Fibroblast of gingiva (primary cell): ENCODE data around the gene FAM24B.
"Not testable (repeated sequence)": the region's sequence is repeated elsewhere in the genome, so short reads cannot be mapped to it uniquely, and the experiment has no call there.

ENCODE experiments used
- DNase-seq: peaks from one replicate; pipeline ENCODE4 v3.0.0-alpha.2; 2011; ENCODE audit warnings: low read depth

FAM24B gene, protein sequence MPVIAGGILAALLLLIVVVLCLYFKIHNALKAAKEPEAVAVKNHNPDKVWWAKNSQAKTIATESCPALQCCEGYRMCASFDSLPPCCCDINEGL

GRCh38 chr10:122879339-122880273 lies at the start of gene FAM24B:
Gene FAM24B (minus strand): TSS chr10:122879581. CDS start chr10:122850515, 29,066 bp downstream.
- peak; percentile 95 for DNase-seq

DNA sequence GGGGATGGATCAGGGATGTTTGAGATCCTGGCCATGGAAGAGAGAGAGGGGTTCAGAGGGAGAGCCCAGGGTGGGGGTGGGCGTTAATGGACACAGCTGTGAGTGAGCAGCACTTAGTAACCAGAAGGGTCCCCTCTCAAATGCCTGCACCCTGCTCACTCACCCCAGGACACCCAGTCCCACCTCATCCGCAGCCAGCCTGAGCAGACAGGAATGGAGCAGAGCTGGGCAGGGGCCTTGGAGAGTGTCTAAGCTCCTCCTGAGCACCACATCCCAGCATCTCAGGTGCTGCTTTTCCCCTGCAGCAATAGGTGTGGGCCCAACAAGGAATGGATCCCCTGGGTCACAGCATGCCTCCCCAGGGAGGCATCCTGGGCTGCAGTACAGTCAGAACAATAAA lies 36.3 kb upstream of the FAM24B start:
- DNase-seq, result no peak

DNA sequence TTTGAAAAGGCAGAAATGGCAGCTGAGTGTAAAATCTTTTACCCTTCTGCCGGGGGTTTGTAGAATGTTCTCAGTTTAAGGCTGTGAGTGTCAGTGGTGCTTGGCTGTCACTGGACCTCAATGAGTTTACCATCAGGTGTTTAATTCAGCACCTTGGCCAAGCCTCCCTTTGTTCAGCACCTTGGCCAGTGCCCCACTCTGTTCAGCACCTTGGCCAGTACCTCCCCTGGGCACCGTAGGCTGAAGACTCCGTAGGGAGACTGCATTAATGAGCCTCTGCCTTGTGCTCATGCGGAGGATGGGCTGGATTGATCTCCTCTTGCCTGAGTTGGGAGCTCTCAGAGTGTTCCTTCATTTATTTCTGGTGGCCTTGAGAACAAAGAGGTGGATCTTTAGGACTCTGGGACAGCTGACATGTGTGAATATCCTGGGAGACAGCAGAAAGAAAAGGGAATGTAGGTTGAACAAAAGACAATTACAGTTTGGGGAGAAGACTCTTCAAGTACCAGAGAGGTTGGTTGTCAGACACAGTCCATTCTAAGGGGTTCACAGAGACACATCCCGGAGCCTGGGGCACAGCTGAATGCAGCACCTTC lies 32.6 kb upstream of the FAM24B start:
- peak; percentile 6 for DNase-seq

GRCh38 chr10:122910310-122910709 lies 30.9 kb upstream of the FAM24B start, which contains the start of gene FAM24A:
Gene FAM24A (plus strand): TSS chr10:122910610. CDS start chr10:122911635, 1,025 bp downstream.
- DNase-seq, result no peak

DNA sequence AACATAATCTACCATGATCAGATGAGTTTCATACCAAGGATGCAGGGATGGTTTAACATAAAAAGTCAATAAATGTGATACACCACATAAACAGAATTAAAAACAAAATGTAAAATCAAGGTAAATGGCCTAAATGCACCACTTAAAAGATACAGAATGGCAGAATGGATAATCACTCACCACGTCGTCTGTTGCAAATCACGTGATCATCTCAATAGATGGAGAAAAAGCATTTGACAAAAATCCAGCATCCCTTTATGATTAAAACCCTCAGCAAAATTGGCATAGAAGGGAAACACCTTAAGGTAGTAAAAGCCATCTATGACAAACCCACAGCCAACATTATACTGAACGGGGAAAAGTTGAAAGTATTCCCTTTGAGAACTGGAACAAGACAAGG lies 24.5 kb upstream of the FAM24B start:
- not testable (repeated sequence) for DNase-seq

DNA sequence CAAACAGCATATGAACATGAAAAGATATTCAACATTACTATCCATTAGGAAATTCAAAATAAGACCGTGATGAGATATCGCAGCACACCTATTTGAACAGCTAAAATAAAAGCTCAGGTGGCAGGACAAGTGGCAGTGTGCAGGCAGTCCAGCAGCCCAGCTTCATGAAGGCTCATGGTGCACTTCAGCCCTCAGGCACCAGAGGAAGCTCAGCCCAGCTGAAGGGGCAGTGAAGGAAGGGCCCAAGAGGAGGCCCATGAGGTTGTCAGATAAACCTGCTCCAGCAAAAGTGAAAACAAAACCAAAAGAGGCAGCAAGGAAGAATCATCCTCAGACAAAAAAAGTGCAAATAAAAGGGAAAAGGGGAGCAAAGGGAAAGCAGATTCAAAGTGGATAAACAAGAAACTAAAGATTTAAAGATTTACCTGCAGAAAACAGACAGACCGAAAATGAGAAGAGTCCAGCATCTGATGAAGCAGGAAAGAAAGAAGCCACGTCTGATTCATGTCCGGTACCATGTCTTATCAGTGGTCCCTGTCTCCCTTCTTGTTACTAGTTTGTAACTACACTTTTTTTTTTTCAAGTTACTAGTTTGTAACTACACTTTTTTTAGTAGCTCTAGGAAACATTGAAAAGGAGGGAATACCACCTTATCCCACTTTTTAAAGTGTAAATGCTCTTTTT lies 15.0 kb upstream of the FAM24B start:
- DNase-seq, result no peak

DNA sequence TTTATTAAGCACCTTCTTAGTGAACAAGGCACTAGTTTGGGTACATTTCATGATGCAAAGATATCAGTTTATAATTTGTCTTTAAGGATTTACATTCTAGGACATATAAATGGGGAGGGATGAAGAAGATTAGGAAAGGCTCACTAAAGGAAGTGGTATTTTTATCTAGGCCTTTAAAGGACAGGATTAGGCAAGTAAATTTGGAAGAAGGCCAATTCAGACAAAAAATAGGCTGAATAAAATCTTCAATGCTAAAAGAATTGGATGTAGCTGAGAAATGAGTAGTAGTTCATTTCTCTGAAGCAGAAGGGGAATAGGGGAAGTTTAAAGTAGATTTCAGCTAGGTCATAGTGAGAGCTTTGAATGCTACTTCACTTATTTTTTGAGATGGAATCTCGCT lies 4.8 kb upstream of the FAM24B start:
- no peak for DNase-seq

DNA sequence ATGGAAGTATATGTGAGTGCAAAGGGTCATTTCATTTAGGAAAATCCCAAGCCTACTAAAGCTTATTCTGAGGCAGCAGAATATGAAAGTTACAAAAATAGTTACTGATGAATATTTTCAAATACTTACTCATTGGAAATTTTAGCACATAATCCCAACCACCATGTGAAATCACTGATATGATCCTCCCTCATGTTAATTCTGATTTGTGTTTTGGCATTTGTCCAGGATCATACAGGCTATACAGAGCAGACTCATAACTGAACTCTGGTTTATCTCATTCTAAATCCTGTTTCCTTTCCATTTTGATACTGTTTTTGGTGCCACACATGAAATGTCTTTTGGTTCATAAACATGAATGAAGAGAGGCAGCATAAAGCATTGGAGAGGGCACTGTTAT lies 3.4 kb upstream of the FAM24B start:
- DNase-seq, result no peak

- peak; percentile 13 for DNase-seq
These were observed 512 bp downstream of the FAM24B start for GRCh38 chr10:122878799-122879338.

DNA sequence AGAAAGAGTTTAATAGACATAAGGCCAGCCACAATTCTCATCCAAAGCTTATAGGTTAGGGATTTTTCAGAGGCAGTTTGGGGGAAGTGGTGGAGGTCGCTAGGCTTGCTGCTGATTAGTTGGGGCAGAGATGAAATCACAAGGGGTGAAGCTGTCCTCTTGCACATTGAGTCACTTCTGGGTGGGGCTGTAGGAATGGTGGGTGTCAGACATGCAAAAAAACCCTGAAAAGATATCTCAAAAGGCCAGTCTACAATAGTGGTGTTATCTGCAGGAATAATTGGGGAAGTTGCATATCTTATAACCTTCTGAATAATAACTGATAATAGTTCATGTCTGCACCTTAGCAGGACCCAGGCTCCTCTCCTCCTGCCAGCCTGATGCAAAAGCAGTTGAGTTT lies 2.1 kb downstream of the FAM24B start:
- DNase-seq, result no peak

DNA sequence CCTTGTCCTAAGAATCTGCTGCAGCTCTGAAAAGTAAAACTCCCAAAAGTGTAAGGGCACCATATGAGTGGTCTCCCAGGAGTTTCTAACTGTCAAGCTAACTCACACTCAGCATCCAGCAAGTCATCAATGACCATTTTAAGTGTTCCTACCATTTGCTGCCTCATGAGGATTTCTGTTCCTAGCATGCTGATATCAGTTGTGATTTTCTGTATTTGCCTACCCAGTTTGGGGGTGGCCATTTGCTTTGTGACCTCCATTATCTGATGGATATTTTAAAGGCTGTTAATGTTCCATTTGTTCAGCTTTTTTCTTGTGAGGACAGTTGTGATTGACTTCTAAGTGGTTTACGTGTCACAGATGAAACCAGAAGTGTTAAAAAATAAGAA lies 2.9 kb downstream of the FAM24B start:
- no peak for DNase-seq

- no peak for DNase-seq
These were observed 3.4 kb downstream of the FAM24B start for GRCh38 chr10:122875843-122876466.

DNA sequence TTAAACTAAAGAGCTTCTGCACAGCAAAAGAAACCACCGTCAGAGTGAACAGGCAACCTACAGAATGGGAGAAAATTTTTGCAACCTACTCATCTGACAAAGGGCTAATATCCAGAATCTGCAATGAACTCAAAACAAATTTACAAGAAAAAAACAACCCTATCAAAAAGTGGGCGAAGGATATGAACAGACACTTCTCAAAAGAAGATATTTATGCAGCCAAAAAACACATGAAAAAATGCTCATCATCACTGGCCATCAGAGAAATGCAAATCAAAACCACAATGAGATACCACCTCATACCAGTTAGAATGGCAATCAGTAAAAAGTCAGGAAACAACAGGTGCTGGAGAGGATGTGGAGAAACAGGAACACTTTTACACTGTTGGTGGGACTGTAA lies 7.4 kb downstream of the FAM24B start:
- DNase-seq, result not testable (repeated sequence)

DNA sequence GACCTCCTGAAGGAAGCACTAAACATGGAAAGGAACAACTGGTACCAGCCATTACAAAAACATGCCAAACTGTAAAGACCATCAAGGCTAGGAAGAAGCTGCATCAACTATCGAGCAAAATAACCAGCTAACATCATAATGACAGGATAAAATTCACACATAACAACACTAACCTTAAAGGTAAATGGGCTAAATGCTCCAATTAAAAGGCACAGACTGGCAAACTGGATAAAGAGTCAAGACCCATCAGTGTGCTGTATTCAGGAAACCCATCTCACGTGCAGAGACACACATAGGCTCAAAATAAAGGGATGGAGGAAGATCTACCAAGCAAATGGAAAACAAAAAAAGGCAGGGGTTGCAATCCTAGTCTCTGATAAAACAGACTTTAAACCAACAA lies 10.6 kb downstream of the FAM24B start:
- not testable (repeated sequence) for DNase-seq

- not testable (repeated sequence) for DNase-seq
These were observed 12.5 kb downstream of the FAM24B start for GRCh38 chr10:122866757-122867482.

- peak; percentile 54 for DNase-seq
These were observed 14.5 kb downstream of the FAM24B start for GRCh38 chr10:122864901-122865300.

DNA sequence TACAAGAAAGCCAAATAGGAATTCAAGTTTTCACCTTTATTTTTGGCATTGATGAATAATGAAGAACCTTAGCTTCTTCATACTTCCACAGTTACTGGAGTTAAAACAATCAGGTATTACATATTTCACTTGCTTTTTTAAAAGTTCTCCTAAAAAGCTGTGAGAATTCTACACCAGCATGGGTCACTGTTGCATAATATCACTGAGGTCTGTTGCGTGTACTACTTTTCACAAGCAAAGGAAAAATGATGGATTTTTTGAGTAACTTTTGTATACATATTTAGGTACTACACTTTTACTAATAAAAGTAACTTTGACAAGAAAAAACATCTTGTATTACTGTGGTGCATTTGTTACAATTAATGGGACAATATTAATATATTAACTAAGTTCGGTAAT lies 15.2 kb downstream of the FAM24B start:
- no peak for DNase-seq

GRCh38 chr10:122863216-122864193 lies 15.9 kb downstream of the FAM24B start:
- DNase-seq, result no peak

GRCh38 chr10:122861711-122862161 lies 17.6 kb downstream of the FAM24B start:
- peak; percentile 70 for DNase-seq

GRCh38 chr10:122859527-122859926 lies 19.9 kb downstream of the FAM24B start:
- DNase-seq, result no peak
